ENCODE data around the gene ZNF674.

GRCh38 chrX:46575991-46576392 lies 30.8 kb upstream of the ZNF674 start:
- TF ChIP-seq CTCF (IDR thresholded peaks at IDR 0.05; ENCODE audit: low read depth, low read length) (no peak), EZH2phosphoT487 (IDR thresholded peaks at IDR 0.05; ENCODE audit: low read depth) (no peak)
